DOHH2 (cell line): ENCODE data around the gene PIGH.

Source experiments
- H3F3A ChIP-seq: fragments of 200-600 bp; sonication (generic), shearing (Covaris generic); 2 replicates; pipeline ENCODE4 v1.6.0; 2016; ENCODE audit warnings: antibody characterized with exemption, mild to moderate bottlenecking; ENCODE audit not compliant: control insufficient read depth, insufficient read depth
- H3K27ac ChIP-seq: fragments of 200-600 bp; sonication (generic); 2 replicates; pipeline ENCODE4 v1.5.1; 2014; ENCODE audit warnings: low read depth, mild to moderate bottlenecking, low read length, moderate library complexity
- H3K27me3 ChIP-seq: fragments of 200-600 bp; sonication (generic); 2 replicates; pipeline ENCODE4 v1.6.1; 2014; ENCODE audit warnings: mild to moderate bottlenecking, low read length, mixed read lengths; ENCODE audit not compliant: control insufficient read depth
- H3K36me3 ChIP-seq: fragments of 200-600 bp; sonication (generic); 2 replicates; pipeline ENCODE4 v1.6.1; 2014; ENCODE audit warnings: mild to moderate bottlenecking, low read length, moderate library complexity, mixed read lengths; ENCODE audit not compliant: control insufficient read depth
- H3K4me1 ChIP-seq: fragments of 200-600 bp; sonication (generic); 2 replicates; pipeline ENCODE4 v1.6.1; 2014; ENCODE audit warnings: mild to moderate bottlenecking, low read length, mixed read lengths; ENCODE audit not compliant: control insufficient read depth
- H3K4me2 ChIP-seq: fragments of 200-600 bp; sonication (generic); 2 replicates; pipeline ENCODE4 v1.6.0; 2014; ENCODE audit warnings: mild to moderate bottlenecking, low read length, moderate library complexity
- H3K4me3 ChIP-seq: fragments of 200-600 bp; sonication (generic); 2 replicates; pipeline ENCODE4 v1.5.1; 2014; ENCODE audit warnings: mild to moderate bottlenecking, low read length, mixed read lengths
- H3K79me2 ChIP-seq: fragments of 200-600 bp; sonication (generic); 2 replicates; pipeline ENCODE4 v1.6.1; 2014; ENCODE audit warnings: mild to moderate bottlenecking, low read length, mixed read lengths; ENCODE audit not compliant: control insufficient read depth
- H3K9me2 ChIP-seq: fragments of 200-600 bp; sonication (generic); replicated peaks from 2 replicates; pipeline ENCODE4 v1.6.1; 2014; ENCODE audit warnings: mild to moderate bottlenecking, low read length, mixed read lengths; ENCODE audit not compliant: control insufficient read depth
- H3K9me3 ChIP-seq: fragments of 200-600 bp; sonication (generic); 2 replicates; pipeline ENCODE4 v1.6.1; 2014; ENCODE audit warnings: antibody characterized with exemption, low read length, mixed read lengths; ENCODE audit not compliant: control insufficient read depth, insufficient read depth
- H4K20me1 ChIP-seq: fragments of 200-600 bp; sonication (generic); 2 replicates; pipeline ENCODE4 v1.6.0; 2014; ENCODE audit warnings: low read depth, mild to moderate bottlenecking, antibody characterized with exemption, low read length, moderate library complexity; ENCODE audit not compliant: control insufficient read depth, insufficient read depth
- EZH2phosphoT487 ChIP-seq: fragments of 200-600 bp; sonication (generic); IDR thresholded peaks from 2 replicates; pipeline ENCODE4 v1.6.1; 2017; ENCODE audit warnings: borderline replicate concordance, mild to moderate bottlenecking, antibody characterized with exemption, low read length, moderate library complexity, mixed read lengths
- TF ChIP-seq, protein P1 (sequence below): fragments of 200-600 bp; sonication (generic); IDR thresholded peaks from one replicate; pipeline ENCODE4 v1.5.1; 2014; ENCODE audit warnings: antibody characterized with exemption, mild to moderate bottlenecking, low read depth, low read length; ENCODE audit not compliant: poor library complexity, severe bottlenecking

The PIGH gene

DNA sequence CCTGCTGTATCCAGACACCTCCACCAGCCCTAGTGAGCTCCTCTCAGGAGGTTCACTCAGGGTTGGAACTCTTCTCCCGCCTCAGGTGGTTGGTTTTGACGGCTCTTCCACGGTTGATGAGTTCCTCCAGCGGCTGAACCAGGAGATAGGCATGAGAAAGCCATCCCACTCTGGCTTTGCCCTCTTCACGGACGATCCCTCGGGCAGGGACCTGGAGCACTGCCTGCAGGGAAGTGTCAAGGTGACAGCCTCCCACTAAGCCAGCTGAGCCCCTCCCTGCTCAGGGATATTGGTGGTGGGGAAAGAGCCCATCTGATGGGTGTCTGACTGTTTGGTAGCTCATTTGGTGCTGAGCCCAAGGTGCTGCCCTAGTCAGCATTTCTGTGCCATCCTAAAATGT lies 20.4 kb downstream of the PIGH start:
- no peaks in the 10 kb centered on the region for H3K4me1 ChIP-seq
- H3F3A ChIP-seq, result no peaks in the 10 kb centered on the region
- no peaks in the 10 kb centered on the region for H3K9me2 ChIP-seq
- no peak overlapping the region for H3K4me3 ChIP-seq
- TF ChIP-seq, protein P1, sequence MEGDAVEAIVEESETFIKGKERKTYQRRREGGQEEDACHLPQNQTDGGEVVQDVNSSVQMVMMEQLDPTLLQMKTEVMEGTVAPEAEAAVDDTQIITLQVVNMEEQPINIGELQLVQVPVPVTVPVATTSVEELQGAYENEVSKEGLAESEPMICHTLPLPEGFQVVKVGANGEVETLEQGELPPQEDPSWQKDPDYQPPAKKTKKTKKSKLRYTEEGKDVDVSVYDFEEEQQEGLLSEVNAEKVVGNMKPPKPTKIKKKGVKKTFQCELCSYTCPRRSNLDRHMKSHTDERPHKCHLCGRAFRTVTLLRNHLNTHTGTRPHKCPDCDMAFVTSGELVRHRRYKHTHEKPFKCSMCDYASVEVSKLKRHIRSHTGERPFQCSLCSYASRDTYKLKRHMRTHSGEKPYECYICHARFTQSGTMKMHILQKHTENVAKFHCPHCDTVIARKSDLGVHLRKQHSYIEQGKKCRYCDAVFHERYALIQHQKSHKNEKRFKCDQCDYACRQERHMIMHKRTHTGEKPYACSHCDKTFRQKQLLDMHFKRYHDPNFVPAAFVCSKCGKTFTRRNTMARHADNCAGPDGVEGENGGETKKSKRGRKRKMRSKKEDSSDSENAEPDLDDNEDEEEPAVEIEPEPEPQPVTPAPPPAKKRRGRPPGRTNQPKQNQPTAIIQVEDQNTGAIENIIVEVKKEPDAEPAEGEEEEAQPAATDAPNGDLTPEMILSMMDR, result no peak
- no peak for TF ChIP-seq EZH2phosphoT487
- H3K4me2 ChIP-seq, result no peak overlapping the region
- H4K20me1 ChIP-seq, result no peaks in the 10 kb centered on the region
- H3K9me3 ChIP-seq, result no peaks in the 10 kb centered on the region
- no peaks in the 10 kb centered on the region for H3K79me2 ChIP-seq
- H3K36me3 ChIP-seq, result no peaks in the 10 kb centered on the region
- no peak overlapping the region for H3K27ac ChIP-seq
- H3K27me3 ChIP-seq, result no peaks in the 10 kb centered on the region; the same call in 1 of the 2 replicates

DNA sequence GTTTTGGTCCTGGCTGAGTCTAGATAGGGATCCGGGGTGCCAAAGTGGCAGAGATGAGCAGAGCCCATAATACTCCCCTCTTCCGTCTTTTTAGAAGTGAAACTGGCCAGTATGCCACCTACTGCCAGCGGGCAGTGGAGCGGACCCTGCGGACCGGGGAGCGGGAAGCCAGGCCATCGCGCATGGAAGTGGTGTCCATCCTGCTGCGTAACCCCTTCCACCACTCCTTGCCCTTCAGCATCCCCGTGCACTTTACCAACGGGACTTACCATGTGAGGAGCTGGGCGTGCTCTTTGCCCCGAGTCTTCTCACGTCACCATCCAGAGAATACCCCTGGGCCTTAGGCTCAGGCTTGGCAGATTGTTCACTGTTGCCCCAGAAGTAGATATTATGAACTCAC lies 21.0 kb downstream of the PIGH start:
- Histone ChIP-seq H3K27me3 (no peaks in the 10 kb centered on the region; the same call in 1 of the 2 replicates), H3F3A (no peaks in the 10 kb centered on the region), H3K27ac (no peak overlapping the region), H3K79me2 (no peaks in the 10 kb centered on the region), H4K20me1 (no peaks in the 10 kb centered on the region), H3K4me1 (no peaks in the 10 kb centered on the region), H3K9me2 (no peaks in the 10 kb centered on the region), H3K9me3 (no peaks in the 10 kb centered on the region), H3K4me2 (no peak overlapping the region), H3K36me3 (no peaks in the 10 kb centered on the region), H3K4me3 (no peak overlapping the region)
- TF ChIP-seq, protein P1, result no peak
- no peak for TF ChIP-seq EZH2phosphoT487

DNA sequence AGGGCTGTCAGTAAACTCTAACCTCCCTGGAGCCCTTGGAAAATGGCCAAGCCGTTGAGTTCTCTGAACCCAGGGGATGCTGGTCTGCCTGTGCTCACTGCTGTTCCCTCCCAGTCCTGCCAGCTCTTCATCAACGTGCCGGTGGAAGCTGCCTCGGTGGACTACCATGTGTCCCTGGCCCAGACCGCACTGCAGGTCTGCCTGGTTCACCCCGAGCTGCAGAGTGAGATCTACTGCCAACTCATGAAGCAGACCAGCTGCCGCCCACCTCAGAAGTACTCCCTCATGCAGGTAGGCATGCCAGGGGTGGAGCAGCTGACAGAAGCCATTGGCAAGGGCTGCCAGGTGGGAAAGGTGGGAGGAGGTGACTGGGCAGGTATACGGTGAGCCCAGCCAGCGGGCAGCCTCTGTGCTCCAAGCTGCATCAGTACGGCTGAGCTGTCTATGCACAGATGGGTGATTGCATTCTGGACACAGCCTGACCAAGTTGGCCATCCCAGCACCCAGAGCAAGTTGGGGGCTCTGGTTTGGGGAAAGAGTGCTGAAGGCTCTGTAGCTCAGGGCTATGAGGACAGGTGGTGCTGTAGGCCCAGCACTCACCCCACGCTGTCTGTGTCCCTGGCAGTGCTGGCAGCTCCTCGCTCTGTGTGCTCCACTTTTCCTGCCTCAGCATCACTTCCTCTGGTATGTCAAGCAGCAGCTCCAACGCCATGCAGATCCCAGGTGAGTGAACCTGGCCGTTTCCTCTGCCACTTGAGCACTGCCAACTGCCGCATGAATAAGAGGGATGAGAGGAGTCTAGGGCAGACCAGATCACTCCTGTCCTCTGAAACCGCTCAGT lies 21.9 kb downstream of the PIGH start:
- no peaks in the 10 kb centered on the region for H3F3A ChIP-seq
- no peaks in the 10 kb centered on the region for H3K9me3 ChIP-seq
- no peaks in the 10 kb centered on the region for H3K36me3 ChIP-seq
- no peaks in the 10 kb centered on the region for H3K79me2 ChIP-seq
- no peaks in the 10 kb centered on the region for H4K20me1 ChIP-seq
- no peaks in the 10 kb centered on the region for H3K9me2 ChIP-seq
- TF ChIP-seq, protein P1, result no peak
- no peak for TF ChIP-seq EZH2phosphoT487
- no peak overlapping the region for H3K4me3 ChIP-seq
- no peaks in the 10 kb centered on the region for H3K4me1 ChIP-seq
- no peak overlapping the region for H3K4me2 ChIP-seq
- no peak overlapping the region for H3K27ac ChIP-seq
- no peaks in the 10 kb centered on the region; the same call in 1 of the 2 replicates for H3K27me3 ChIP-seq
